Measurements from ENCODE around the gene POLR3A.

GRCh38 chr10:78025685-78026364 is 3.5 kb downstream of the POLR3A start:
- TF ChIP-seq CTCF (optimal IDR thresholded peaks at IDR 0.05 in 1 of 3, IDR thresholded peaks at IDR 0.05 in 1 of 3, conservative IDR thresholded peaks at IDR 0.05 in 1 of 3; ENCODE audit: extremely low read depth in 1 of 3, insufficient read depth in 2 of 3, low read length in 3 of 3) (no peak), EZH2 (IDR thresholded peaks at IDR 0.05; ENCODE audit: low read length) (no peak)

Measured in keratinocyte (primary cell).